ENCODE measurements around the gene CACYBP.
A peak's percentile ranks its signal among the peaks of the same experiment; 100 is the strongest.

The CACYBP gene, protein sequence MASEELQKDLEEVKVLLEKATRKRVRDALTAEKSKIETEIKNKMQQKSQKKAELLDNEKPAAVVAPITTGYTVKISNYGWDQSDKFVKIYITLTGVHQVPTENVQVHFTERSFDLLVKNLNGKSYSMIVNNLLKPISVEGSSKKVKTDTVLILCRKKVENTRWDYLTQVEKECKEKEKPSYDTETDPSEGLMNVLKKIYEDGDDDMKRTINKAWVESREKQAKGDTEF

DNA sequence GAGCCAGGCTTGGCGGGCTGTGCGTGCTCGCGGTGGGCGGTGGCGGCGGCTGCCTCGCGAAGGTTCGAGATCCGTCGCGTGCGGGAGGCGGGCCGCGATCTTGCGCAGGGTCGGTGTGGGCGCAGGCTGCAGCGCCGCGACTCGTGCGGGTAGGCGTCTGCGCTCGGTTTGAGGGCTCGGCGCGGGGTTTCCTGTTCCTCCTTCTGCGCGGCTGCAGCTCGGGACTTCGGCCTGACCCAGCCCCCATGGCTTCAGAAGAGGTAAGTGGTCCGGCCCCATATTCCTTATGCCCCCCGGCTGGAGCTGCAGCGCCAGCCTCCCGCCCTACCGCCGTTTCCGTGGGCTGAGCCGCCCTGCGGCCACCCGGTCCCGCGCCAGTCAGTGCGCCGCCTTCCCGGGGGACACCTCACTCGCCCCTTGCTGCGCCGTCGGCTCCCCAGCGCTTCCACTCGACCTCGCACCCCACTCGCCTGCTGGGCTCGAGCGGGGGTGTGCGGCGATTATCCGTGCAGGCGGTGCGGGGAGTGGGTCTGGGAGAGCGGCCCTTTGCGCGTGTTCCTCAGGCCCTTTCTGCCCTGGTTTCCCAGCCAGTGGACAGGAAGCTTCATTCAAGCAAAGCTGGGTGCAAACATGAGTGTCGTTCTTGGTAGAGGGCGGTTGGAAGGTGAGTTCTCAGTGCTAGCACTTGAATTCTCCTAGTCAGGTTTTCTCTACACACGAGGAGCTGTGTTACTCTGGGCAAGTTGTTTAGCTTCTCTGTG, at the start of gene CACYBP:
Gene CACYBP (plus strand): TSS at position 12 of the 761 bp plus-strand sequence. CDS start 234 bp downstream, at position 246.
- peak; percentile 47 for DNase-seq

DNA sequence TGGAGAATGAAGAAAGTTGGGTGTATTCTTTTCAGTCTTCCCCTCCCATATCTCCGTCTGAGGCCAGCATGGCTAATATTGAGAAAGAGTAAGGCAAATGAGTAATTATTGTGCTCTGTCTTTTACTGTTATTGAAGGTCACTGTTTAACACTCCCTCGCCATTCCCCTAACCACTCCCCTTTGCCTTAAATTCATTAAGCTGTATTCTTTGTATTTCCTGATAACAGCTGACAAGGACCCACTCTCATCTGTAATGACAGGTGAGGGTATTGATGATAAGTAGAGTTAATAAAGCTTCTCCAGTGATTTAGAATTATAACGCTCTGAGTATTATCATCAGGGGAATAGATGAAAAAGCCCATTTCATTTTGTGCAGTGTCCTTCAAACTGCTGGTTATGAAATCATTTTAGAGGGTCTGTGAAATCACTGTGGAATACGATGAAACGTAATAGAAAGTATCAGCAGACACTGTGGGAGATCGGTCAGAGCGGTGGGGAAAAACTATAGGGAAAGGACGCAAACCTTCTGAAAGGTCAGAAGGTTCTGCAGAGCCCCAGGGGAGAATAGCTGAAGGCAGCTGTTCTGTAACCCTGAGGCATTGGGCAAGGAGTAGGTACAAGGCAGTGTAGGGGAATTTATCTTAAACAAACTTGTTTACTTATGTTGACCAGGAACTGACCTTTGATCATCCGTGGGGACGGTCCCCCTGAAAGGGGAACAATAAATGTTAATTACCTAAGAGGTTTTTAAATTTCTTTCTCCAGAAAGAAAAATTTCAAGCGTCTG, 46.3 kb upstream of the CACYBP start:
- DNase-seq = peak; percentile 50

DNA sequence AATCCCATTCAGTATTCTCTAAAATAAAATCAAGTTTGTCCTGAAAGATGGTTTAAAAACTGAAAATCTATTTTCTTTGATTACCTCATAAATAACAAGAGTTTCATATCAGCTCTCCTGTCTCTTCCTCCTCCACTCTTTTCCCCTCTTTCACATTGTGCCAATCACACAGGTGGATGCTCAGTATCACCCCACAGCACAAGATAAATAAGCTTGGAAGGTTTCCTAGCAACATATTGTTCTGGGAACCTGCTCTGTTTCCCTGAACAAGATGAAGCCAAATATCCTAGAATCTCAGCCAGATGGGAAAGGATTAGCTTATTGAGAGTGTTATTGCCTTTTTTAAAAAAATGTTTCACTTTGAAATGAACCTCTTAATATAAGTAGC, 45.7 kb upstream of the CACYBP start:
- peak; percentile 90 for DNase-seq

DNA sequence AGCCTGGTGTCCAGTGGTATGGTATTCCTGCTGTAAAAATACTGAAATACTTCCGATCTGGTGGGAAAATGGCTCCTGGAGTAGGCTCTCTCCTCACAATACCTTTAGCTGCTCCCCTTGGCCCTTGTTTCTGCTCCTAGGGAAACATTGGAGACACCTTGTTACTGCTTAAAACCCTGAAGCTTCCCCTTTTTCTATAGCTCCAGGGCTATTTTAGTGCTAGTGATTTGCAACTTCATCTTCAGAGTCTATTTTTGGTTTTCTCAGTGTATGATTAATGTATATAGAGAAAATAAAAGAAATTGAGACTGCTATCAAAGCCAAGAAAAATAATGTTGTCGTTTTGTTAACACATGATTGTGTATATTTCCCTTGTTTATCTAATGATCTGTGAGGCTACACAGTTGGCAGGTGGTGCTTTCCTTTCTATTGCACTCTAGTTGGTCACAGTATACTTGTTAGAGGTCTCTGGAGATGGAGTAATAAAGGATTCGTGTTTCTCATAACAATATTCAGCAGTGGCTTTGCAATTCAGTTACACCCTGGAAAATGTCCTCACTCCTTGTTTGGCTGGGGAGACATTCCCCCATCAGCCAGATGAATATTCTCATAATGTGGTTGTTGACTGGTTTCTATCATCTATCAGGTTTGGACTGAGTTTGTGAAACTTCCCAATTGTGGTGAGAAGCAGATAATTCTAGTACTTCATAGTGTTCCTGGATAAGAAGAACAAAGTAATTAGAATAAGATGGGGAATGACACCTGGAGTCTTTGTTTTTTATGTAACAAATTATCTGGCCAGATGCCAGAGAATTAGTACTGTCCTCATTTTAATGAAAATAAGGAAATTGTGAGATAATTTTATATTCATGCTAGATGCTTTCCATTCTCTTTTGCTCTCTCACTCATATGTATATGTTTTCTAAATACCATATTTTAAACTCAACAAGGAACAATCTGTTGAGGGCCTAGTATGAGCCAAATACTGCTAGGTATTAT, 44.8 kb upstream of the CACYBP start:
- peak; percentile 89 for DNase-seq

DNA sequence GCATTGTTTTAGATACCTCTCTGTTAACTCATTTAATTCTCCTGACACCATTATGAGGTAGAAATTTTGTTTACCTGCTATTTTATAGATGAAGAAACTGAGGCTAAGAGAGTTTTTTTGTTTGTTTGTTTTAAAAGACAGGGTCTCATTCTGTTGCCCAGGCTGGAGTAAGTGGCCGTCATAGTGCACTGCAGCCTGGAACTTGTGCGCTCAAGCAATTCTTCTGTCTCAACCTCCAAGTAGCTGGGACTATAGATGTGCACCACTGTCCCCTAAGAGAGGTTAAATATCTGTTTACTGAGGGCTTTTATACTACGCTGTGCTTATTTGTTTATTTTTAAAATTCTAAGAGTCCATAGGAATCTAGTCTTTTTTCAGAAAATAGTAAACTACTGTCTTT, 43.7 kb upstream of the CACYBP start:
- no peak for DNase-seq

DNA sequence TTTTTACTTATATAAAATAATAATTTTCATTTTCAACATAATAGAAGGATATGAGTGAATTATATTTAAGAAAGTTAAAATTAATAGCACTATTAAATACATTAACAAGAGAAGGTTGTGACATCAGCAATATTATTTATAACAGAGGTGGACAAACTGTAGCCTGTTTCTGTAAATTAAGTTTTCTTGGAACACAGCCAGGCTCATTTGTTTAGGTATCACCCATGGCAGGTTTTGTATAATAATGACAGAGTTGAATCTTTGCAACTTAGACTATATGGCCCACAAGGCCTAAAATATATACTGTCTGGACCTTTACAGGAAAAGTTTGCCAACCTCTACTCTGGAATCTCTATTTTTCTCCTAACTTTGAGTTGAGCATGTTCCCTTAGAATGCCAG, 42.8 kb upstream of the CACYBP start:
- DNase-seq = peak; percentile 21

DNA sequence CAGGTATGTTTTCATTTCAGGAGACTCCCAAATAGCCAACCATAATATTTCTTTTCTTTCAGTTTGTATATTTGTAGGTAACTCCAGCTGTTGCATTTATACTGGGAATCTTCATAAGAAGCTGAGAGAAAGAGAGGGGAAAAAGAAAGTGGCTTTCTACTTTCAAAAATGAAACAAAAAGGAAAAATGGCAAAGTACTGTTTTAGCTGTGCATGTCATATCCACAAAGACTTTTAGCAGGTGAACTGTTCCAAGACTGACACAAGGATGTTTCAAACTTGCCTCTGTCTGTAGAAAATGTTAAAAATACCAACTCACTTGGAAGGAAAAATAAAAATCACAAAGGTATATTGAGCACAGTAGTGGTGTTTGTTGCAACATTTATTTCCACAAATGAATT, 41.9 kb upstream of the CACYBP start:
- DNase-seq = no peak

DNA sequence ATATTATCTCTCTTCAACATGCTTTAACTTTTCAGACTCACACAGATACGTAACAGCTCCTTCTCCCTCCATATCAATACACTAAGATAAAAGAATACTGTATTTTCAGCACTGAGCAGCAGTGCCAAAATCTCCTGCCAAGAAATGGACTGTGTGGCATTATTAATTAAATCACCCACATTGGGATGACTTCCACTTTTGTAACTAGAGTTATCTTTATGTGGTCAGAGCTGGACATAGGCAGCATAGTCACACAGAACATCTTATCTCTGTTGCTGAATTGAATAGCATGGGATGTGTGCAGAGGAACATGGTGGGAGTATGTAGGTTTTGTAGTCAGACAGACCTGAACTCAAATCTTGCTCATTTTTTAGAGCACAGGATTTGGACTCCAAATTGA, 41.4 kb upstream of the CACYBP start:
- no peak for DNase-seq

DNA sequence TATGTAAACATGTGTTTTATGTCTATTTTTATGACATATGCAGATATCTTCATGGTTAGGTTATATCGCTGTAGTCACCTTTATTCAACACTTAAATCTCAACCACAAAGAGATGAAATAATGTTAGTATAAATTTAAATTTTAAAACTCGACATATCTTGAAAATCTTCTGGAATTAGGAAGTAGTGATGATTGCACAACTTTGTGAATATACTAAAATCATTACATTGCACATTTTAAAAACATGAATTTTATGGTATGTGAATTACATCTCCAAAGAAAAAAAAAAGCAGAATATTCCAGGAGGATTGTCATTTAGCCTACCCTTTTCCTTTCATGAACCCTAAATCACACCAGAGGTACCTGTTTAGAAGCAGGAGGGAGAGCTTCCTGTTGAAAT, 39.4 kb upstream of the CACYBP start:
- no peak for DNase-seq

DNA sequence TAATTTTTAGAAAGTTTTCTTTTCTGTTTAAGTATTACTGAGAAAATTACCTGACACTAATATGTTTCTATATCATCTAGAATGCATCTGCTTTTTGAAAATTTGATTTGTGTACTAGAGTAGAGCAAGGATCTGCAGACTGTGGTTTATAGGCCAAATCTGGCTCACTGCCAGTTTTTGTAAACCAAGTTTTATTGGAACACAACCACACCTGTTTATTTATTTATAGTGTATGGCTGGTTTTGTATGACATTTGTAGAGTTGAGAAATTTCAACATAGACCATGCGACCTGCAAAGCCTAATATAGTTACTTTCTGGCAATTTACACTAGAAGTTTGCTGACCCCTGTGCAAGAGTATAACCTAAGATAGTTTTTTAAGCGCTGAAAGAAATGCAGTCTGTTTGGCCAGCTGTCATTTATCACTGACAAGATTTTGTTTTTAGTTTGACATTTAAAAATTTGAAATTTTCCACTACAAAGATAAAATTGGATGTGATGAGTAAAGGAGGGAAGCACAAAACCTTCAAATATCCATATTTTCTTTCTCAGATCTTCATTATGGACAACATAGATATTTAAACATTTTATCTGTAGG, 36.1 kb upstream of the CACYBP start:
- DNase-seq = peak; percentile 47

DNA sequence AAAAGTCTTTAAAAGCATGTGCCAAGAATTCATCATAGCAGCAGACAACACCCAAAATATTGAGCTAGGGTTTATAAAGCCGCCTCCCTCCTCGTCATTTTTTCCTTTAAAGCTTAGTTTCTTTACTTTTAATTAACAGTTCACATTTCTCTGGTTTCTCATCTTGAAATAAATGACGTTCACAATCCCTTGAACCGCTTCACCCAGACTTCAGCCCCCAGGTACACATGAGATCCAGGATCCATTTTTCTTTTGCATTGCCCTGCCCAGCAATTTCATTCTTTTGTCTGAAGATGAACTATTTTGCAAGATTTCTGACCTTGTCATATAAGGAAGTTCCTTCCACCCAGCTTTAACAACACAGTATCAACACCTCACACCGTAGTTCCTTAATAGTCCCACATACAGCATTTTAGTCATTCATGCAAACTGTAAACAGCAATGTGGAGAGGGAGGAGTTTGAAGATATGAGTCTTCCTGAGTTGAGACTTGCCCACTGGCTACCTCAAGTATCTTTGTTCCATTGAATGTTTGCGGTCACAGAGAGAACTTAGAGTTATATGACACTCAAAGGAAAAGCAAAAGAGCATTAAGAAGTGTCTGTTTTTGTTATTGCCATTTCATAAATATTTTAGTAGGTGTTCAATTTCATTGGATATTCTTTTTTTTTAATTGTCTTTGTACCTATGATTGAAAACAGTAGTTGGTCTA, 35.3 kb upstream of the CACYBP start:
- DNase-seq = no peak

DNA sequence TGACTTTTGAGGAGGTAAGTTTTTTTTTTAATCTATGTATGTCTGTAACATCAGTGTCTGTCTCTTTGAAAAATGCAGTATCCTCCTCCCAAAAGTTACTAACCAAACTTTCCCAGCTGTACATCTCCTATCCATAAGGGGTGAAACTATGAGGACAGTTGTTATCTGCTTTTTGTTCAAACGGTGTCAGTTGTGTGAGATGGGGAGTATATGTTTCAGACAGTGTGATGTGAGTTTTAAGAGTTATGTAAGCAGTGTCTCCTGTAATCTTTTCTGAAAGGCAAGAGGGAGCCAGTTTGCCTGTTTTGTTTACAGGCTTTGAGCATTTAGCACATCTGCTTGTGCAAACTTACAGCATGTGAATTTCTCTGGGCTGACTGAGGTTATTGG, 34.8 kb upstream of the CACYBP start:
- DNase-seq = no peak

DNA sequence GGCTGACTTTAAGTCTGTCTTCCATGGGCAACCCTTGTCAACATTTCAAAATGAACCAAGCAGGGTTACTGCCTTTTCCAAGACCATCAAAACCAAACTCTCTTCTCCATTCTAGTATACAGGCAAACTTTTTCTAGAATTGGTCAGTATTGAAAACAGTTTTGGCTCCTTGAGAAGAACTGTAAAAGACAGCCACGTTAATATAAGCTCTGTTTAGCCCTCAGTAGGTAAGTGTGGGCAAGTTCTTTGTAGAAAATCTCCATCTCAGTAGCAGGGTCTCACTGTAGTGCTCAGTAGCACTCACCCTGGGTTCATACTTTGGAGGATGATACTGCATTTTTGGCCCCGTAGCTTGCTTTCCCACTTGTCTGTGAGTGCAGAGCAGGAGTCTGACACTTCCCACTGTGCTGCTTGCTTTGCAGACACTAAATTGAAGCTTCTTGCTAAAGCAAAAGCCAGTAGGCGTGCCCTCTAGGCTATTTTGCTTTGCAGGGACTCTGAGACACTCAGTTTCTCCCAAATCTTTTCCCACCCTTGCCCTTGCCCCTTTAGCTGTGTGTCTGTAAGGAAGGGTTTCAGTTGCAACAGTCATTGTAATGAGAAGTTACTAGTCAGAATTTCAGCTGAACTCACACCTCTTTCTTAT, 34.3 kb upstream of the CACYBP start:
- DNase-seq = no peak

DNA sequence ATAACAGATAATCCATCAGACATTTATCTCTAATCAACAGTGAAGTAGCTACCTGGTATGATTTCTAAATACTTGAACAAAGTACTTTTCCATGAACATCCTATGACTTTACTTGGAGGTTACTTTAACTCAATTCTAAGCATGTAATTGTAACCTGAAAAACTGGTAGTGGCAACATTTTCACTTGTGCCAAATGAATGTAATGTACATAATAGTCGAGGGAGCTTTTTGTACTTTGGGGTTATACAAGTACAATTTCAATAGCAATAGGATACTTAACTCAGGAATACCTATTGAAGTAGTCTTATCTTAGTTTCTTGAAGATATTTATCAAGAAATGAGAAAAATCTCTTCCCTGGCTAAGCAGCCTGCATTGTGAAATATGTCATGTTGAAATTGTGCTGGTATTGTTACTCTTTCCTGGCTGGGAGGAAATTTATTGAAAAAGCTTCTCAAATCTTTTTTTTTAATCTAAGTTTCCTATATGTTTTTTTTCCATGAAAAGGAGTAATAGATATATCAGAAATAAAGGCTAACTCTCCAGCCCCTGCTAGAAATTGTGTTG, 33.7 kb upstream of the CACYBP start:
- no peak for DNase-seq

DNA sequence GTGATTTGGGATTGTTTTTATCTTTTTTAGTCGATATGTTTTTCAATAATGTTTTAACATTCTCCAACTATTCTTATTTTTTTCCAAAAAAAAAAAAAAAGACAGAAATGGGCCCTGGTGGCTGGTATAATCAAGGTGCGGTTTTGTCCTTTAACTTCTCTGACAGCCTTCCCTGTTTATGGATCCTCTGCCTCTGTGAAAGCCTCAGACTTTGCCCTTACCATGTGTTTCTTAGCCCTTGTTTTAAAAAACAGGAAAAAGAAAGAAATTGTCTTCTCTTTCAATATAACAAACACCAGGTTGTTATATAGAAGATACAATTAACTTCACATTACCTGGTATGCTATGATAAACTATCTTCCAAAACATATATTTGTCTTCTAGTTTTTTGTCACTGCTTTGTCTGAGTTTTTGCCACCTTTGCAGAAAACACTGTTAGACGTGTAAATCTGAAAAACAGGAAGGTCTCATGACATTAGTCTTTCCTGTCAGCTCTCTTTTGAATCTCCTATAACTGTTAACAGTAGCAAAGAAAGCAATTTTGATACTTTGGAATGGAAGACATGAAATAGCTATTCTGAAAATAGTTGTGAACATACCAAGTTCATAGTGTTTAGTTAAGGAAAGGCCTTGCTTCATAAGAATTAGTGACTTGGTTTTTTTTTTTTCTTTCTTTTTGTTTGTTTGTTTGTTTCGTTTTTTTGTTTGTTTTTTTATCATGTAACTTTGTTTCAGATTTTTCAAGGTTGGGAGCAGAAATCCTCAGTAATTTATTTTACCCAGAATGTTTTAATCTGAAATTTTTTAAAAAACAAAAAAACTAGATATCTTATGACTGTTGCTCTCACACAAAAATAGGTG, 31.7 kb upstream of the CACYBP start:
- DNase-seq = no peak

DNA sequence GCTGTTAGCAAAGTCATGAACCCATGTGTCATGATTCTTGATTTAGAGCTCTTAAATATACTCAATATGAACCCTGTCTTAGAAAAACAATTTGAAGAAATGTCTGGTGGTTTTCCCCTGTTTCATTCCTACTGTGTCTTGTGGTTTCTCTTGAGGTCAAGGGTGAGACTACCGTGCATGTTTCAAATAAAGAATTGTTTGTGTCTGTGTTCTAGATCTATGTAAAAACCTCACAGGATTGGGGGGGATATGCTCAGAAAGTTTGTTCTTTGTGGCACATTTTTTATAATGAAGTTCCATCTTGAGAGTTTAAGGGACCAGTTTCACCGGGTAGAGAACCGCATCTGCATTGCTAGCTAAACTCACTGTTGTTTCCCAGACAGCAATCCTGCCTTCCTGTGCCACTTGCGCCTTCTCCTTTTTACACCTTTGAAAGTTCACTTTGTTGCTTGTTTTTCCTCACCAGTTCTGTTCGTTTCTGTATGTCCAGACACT, 30.9 kb upstream of the CACYBP start:
- no peak for DNase-seq

DNA sequence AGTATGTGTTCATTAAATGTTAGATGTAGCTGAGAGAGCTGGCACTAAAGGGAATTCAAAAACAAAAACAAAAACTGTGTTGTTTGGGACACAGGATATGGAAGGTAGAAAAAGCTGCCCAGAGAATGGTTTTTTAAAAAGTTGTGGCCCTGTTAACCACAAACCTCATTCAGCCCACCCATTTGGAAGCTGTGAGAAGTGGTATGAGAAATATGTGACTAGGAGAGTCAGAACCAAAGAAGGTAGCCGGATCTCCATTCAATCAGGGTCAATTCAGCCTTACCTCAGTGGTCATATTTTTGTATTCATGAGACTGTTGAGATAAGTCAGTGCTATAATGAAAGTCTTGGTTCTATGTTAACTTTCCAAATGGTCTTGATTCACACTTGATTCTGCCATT, 29.8 kb upstream of the CACYBP start:
- no peak for DNase-seq

DNA sequence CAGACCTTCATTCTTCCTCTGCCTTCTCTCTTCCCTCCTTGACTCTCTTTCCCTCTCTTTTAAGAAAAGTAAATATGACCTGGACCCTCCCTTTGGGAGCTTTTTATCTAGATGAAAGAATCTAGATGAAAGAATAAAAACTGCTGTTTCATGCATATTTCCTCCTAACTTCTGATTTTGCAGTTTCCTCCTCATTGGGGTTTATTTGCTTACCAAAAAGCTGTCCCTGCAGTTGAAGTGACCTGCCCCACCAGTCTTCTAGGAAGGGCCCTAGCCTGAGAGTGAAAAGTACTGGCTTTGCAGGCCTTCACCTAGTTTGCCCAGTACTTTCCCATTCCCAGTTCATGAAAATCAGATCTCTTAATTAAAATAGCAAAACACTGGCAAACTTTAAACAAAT, 28.3 kb upstream of the CACYBP start:
- no peak for DNase-seq

DNA sequence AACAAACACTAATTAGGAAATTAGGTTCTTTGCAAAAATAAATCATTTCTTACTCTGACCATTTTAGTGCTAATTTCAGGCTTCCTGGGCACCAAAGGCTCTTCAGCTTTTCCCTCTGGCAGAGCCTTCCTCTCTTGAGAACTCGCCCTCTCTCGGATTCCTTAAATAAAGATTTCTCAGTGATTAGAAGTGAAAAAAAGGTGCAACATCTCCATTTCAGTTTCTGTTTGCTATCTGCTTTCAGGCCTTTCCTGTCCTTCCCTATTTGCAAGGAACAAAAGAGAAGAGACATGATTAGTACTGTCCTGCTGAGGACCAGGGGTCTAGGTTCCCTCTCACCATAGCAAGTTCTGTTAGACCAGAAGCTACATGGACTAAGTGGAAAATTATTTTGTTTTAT, 27.8 kb upstream of the CACYBP start:
- DNase-seq = no peak

DNA sequence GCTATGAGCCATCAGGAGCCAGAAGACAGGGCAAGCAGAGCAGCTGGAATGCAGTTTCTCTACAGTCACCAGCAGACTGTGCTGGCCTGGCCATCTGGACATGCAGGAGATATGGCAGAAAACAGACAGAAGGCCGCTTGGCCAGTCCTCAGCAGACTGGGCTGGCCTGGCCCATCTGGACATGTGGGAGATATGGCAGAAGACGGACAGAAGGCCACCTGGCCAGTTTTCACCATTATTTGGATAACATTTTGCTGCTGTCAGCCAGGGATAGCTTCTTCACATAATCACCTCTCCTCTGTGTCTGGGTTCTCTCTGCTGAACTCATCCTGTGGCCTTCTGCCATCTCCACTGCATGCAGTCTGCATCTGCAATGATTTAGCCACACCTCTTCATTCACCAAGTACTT, 25.0 kb upstream of the CACYBP start:
- no peak for DNase-seq
